ENCODE measurements around the gene IFFO2.

Gene IFFO2

DNA sequence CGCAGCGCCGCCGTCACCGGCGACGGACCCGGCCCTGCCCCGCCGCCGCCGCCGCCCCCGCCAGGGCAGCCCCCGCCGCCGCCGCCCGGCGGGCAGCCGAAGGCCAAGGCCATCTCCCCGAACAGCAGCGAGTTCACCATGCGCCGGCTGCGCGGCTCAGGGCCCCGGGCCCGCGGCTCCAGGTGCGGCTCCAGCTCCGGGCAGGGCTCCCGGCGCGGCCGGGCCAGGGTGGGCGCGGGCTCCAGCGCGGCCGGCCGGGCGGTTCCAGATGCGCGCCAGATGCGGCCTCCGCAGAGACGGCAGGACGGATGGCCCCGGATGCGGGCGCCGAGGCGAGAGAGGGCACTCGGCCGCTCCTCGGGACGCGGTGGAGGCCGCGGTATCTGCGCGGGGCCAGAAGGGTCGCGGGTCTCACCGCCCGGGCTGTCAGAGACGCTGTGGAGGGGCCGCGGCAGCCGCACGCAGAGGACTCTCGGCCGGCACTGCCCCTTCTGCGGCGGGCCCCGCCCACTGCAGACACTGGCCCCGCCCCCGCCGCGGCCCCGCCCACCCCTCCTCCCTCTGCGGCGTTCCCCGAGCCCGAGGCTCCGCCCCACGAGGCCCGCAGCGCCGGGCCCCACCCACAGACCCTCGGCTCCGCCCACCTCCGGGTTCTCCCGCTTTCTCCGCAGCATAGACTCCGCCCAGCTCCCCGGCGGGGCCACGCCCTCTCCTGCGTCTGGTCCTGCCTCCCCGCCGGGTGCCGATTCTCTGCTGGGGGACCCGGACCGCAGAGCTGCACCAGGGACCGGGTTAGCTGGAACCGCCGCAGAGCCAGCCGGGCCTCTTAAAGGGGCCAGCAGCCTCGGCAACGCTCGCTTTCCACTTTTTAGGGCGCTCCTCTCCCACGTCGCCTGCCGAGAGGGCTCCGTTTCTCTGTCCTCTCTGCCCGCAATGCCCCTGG, at the start of gene IFFO2:
TSS of gene IFFO2 (minus strand) at position 484 of the 943 bp plus-strand sequence. CDS start at position 140, 344 bp downstream.
- Histone ChIP-seq H3K27me3 (ENCODE audit: low read depth) (peaks cover 13% of the 10 kb centered on the region), H3K9me3 (no peaks in the 10 kb centered on the region), H3K4me3 (peak within 1 kb of the TSS; percentile 52), H3K36me3 (replicated peaks) (no peaks in the 10 kb centered on the region), H3K4me1 (peaks cover 9% of the 10 kb centered on the region)
- DNase-seq (ENCODE audit: low spot score in 2 of 2), result peak; percentile 86 to 99
- in situ Hi-C loops (cut with MboI; ENCODE audit: low sequenced_read_pairs), result no loop called here

DNA sequence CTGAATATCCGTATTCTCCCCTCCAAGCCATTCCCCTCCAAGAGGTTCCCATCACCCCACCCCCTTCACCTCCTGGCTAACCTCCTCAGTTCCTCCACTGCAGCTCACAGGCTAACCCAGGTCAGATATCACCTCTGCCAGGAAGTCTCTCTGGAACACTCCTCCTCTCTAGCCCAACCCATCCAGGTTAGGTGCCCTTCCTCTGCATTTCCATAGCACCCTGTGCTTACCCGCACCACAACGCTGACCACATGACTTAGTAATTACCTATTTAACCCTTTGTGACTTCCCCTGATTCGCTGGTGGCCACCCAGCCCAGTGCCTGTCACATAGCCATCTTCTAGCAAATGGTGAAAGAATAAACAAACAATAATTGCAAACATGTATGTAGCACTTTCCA, 49.5 kb upstream of the IFFO2 start:
- no peaks in the 10 kb centered on the region; the same call in 1 of the 2 replicates for H3K27me3 ChIP-seq (ENCODE audit: low read depth)
- no peaks in the 10 kb centered on the region for H3K4me1 ChIP-seq
- in situ Hi-C loops (cut with MboI; ENCODE audit: low sequenced_read_pairs), result no loop called here
- H3K9me3 ChIP-seq, result no peaks in the 10 kb centered on the region; the same call in 1 of the 2 replicates
- DNase-seq (ENCODE audit: low spot score in 2 of 2), result no peak
- H3K36me3 ChIP-seq (replicated peaks), result no peaks in the 10 kb centered on the region
- H3K4me3 ChIP-seq, result no peak overlapping the region

DNA sequence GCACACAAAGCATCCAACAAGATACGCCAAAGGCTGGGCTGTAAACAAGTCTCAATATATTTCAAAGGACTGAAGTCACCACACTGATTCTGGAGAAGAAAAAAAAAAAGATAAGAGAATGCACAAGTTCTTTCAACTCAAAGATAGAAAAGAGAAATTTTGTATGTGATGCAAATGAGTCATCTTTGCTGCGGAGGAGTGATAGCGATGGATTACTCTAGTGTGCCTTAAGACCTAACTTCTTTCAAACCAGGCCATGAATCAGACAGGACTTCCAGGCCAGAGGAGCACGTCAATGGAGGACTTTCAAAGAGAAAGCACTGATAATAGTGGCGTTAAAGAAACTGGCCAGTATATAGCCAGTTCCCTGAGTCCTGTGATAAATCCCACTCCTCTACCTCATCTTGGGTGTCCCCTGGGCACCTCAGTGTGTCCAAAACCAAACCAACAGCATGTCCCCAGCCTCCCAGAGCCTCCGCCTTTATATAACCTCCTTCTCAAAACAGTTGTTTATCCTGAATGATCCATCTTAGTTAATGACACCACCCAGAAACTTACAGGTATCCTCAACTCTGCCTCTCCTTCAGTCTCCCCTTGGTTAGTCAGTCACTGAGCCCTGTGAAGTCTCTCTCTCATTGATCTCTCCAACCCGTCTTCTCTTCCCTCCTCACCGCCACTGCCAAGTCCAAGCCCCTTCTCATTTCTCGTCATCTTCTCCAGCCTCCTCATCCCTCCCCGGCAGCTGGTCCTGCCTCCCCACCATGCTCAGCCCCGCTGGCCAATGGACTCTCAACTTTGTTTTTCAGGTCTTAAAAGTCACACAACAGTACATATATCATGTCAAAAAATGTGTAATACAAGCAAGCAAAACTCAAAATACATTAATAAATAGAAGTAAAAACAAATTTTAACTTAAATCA, 47.2 kb upstream of the IFFO2 start:
- in situ Hi-C loops (cut with MboI; ENCODE audit: low sequenced_read_pairs), result no loop called here
- Histone ChIP-seq H3K4me1 (no peaks in the 10 kb centered on the region), H3K4me3 (no peak overlapping the region), H3K36me3 (replicated peaks) (no peaks in the 10 kb centered on the region), H3K9me3 (no peaks in the 10 kb centered on the region; the same call in 1 of the 2 replicates), H3K27me3 (ENCODE audit: low read depth) (no peaks in the 10 kb centered on the region; the same call in 1 of the 2 replicates)
- no peak for DNase-seq (ENCODE audit: low spot score in 2 of 2)

DNA sequence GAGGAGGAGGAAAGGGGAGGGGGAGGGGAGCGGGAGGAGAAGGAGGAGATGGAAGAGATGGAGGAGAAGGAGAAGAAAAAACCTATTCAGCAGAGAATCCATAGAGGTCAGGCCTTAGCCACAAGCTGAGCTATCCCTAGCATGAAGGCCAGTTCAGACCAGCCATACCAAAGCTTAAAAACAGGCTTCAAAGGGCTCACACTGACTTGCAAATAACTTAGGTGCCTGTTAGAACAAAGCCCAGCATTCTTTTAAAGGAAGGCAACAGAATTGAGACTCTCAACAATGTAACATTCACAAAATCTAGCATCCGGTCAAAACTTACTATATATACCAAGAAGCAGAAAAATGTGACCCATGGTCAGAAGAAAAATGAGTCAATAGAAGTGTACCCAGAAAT, 43.6 kb upstream of the IFFO2 start:
- H3K4me1 ChIP-seq, result no peaks in the 10 kb centered on the region
- DNase-seq (ENCODE audit: low spot score in 2 of 2), result no peak
- H3K27me3 ChIP-seq (ENCODE audit: low read depth), result no peaks in the 10 kb centered on the region
- H3K4me3 ChIP-seq, result no peak overlapping the region
- H3K36me3 ChIP-seq (replicated peaks), result no peaks in the 10 kb centered on the region
- H3K9me3 ChIP-seq, result no peaks in the 10 kb centered on the region
- in situ Hi-C loops (cut with MboI; ENCODE audit: low sequenced_read_pairs), result no loop called here

DNA sequence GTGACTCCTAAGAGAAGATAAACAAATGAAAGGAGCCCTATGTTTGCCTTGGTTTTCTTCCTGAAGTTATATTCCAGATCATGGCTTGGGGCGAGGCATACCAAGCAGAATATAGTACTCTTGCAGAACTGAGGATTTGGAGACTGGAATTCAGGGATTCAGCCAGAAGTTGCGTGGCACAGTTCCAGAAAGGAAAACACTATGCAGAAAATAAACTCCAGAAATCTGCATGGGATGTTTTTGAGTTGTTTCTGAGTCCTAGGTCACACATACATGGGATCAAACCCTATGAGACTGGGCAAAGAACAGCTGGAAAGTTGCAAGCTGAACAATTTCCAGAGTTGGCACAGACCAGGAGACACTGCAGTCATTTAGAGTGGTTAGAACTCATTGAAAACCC, 42.9 kb upstream of the IFFO2 start:
- Histone ChIP-seq H3K4me1 (no peaks in the 10 kb centered on the region), H3K27me3 (ENCODE audit: low read depth) (no peaks in the 10 kb centered on the region), H3K9me3 (no peaks in the 10 kb centered on the region), H3K36me3 (replicated peaks) (no peaks in the 10 kb centered on the region), H3K4me3 (no peak overlapping the region)
- DNase-seq (ENCODE audit: low spot score in 2 of 2), result no peak
- in situ Hi-C loops (cut with MboI; ENCODE audit: low sequenced_read_pairs), result no loop called here

DNA sequence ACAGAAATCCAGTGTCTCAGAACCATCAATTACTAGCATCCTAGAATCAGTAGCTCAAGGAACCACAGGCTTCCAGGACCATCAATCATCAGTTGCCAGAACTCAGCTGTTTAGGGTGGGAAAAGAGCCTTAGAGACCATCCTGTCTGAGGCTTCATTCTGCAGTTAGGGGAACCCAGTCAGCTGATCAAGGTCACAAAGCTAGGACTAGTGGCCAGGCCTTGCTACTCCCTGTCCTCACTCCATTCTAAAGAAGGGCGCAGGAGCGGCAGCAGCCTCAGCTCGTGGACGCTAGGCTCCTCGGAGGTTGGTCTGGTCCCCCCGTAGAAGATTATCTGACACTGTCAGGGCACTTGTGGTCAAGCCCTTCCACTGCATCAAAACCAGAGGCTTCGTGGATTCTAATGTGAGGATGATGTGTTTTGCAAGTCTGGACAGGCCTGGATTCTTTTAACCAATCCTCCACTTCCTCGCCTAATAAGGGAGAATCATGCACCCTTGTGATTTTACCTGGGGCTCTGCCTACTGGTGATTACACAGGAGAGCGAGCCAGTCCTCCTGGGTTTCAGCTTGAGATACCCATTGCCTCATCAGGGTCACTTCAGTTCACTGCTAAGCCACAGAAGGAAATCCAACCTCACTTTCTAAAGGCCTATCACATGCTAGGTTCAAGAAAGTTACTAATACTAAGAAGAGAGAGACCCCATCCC, 41.7 kb upstream of the IFFO2 start:
- Histone ChIP-seq H3K4me3 (no peak overlapping the region), H3K9me3 (no peaks in the 10 kb centered on the region), H3K36me3 (replicated peaks) (no peaks in the 10 kb centered on the region), H3K4me1 (no peaks in the 10 kb centered on the region), H3K27me3 (ENCODE audit: low read depth) (peaks cover 4% of the 10 kb centered on the region; the same call in 1 of the 2 replicates)
- DNase-seq (ENCODE audit: low spot score in 2 of 2), result no peak
- in situ Hi-C loops (cut with MboI; ENCODE audit: low sequenced_read_pairs), result no loop called here

DNA sequence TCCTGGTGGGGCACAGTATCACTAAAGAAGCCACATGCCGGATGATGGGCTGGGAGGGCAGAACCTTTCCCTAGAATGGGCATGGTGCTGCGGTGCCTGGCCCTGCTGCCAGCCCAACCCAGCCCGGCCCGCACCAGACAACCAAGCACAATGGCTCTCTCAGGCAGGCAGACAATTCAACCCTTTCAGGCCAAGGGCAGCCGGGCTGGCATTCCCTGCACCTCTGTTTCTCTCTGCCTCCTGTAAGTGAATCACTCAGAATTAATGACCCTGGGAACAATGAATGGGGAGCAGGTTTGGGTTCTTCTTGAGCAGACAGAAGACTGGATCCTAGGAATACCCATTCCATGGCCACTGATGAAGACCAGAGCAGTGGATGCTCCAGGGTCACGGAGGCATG, 41.0 kb upstream of the IFFO2 start:
- H3K27me3 ChIP-seq (ENCODE audit: low read depth), result peaks cover 4% of the 10 kb centered on the region; the same call in 1 of the 2 replicates
- DNase-seq (ENCODE audit: low spot score in 2 of 2), result no peak
- H3K4me1 ChIP-seq, result no peaks in the 10 kb centered on the region
- H3K36me3 ChIP-seq (replicated peaks), result no peaks in the 10 kb centered on the region
- in situ Hi-C loops (cut with MboI; ENCODE audit: low sequenced_read_pairs), result no loop called here
- no peaks in the 10 kb centered on the region for H3K9me3 ChIP-seq
- H3K4me3 ChIP-seq, result no peak overlapping the region

DNA sequence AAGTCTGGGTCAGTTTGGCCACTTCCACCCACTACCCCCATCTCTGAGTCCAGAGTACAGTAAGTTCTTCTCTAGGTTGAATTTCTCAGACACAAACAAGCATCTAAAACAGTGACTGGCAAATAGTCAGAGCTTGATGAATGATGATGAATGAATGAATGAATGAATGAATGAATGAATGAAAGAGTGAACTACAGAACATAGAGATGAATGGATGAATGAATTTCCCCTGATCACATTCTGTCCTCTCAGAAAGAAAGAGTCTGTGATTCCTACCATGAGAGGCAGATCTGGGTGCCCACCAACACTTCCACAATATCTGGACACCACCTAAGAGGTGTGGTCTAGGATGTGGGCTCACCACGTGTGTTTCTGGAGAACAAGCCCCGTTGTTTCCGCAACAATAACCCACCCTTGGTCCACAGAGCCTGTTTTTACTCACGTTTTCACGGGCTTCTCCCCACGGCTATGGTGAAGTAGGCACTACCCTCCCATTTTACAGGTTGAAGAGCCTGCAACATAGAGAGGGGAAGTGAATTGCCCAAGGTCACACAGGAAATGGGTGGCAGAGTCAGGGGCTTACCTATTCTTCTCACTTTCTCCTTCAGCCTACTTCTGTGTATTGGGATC, 40.2 kb upstream of the IFFO2 start:
- H3K9me3 ChIP-seq, result no peaks in the 10 kb centered on the region
- in situ Hi-C loops (cut with MboI; ENCODE audit: low sequenced_read_pairs), result no loop called here
- H3K4me3 ChIP-seq, result no peak overlapping the region
- no peaks in the 10 kb centered on the region for H3K4me1 ChIP-seq
- peaks cover 4% of the 10 kb centered on the region; the same call in 1 of the 2 replicates for H3K27me3 ChIP-seq (ENCODE audit: low read depth)
- H3K36me3 ChIP-seq (replicated peaks), result no peaks in the 10 kb centered on the region
- no peak for DNase-seq (ENCODE audit: low spot score in 2 of 2)

DNA sequence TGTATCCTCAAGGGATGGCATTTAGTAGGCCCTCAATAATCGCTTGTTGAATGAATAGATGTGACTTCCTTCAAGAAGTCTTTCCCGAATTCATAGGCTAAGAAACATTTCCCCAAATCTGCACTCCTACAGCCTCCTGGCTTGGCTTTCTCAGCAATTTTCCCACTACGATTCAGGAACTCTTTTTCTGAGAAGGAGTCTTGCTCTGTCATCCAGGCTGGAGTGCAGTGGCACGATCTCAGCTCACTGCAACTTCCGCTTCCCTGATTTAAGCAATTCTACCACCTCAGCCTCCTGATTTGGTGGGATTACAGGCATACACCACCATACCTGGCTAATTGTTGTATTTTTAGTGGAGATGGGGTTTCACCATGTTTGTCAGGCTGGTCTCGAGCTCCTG, 37.9 kb upstream of the IFFO2 start:
- no peak for DNase-seq (ENCODE audit: low spot score in 2 of 2)
- no peak overlapping the region for H3K4me3 ChIP-seq
- no peaks in the 10 kb centered on the region for H3K4me1 ChIP-seq
- H3K9me3 ChIP-seq, result no peaks in the 10 kb centered on the region
- peaks cover 4% of the 10 kb centered on the region; the same call in 1 of the 2 replicates for H3K27me3 ChIP-seq (ENCODE audit: low read depth)
- no peaks in the 10 kb centered on the region for H3K36me3 ChIP-seq (replicated peaks)
- in situ Hi-C loops (cut with MboI; ENCODE audit: low sequenced_read_pairs), result no loop called here

DNA sequence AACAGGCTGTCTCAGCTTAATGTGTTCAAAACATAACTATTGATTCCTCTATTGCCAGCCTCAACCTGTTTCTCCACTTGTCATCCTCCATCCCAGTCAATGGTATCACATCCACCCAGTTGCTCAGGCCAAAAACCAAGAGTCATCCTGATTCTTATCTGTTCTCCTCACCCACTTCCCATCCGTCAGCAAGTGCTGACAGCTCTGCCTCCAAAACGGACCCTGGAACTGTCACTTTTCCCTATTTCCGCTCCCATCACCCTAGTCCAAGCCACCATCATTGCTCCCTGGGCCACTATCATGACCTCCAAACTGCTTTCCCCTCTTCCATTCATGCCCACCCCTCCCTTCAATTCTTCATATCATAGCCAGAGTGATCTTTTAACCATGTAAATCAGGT, 36.2 kb upstream of the IFFO2 start:
- Histone ChIP-seq H3K27me3 (ENCODE audit: low read depth) (peaks cover 6% of the 10 kb centered on the region), H3K4me3 (no peak overlapping the region), H3K36me3 (replicated peaks) (no peaks in the 10 kb centered on the region), H3K4me1 (no peaks in the 10 kb centered on the region), H3K9me3 (no peaks in the 10 kb centered on the region)
- no peak for DNase-seq (ENCODE audit: low spot score in 2 of 2)
- in situ Hi-C loops (cut with MboI; ENCODE audit: low sequenced_read_pairs), result no loop called here

DNA sequence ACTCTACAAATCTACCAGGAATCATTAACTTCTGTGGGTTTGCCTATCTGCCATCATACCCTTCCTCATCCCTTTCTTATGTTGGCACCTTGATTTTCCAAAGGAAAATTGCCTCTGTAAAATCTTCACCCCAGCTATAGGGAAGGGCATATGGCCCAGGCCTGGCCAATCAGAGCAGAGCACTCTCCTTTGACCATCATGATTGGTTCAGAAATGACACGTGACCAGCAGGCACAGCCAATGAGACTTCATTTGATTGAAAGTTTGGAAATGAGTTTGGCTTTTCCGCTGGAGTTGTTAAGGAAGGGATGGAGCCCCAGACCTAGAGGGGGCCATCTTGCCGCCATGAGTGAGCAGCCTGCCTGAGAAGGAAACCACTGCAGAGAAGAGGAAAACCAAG, 35.1 kb upstream of the IFFO2 start:
- no peak overlapping the region for H3K4me3 ChIP-seq
- H3K9me3 ChIP-seq, result no peaks in the 10 kb centered on the region
- no peak for DNase-seq (ENCODE audit: low spot score in 2 of 2)

DNA sequence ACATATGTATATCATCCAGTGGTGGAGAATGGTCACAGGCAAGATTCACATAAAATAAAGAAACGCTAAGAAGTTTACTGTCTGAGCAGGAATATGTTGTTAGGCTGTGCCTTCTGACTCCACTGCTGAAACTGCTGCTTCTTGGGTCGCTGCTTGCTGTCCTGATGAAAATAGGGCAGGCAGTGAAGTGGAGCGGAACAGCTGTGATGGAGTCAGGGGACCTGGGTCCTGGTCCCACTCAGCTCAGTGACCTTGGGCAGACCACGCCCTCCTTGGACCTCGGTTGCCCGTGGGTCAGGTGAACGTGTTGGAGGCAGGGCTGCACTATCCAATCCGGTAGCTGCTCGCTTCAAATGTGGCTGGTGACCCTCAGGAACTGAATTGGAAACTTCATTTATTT, 33.4 kb upstream of the IFFO2 start:
- in situ Hi-C loops (cut with MboI; ENCODE audit: low sequenced_read_pairs), result no loop called here
- peaks cover 14% of the 10 kb centered on the region for H3K27me3 ChIP-seq (ENCODE audit: low read depth)

More for the DNA sequence above, 35.1 kb upstream of the IFFO2 start:
- no peaks in the 10 kb centered on the region for H3K4me1 ChIP-seq
- H3K27me3 ChIP-seq (ENCODE audit: low read depth), result peaks cover 10% of the 10 kb centered on the region
- in situ Hi-C loops (cut with MboI; ENCODE audit: low sequenced_read_pairs), result no loop called here
- no peaks in the 10 kb centered on the region for H3K36me3 ChIP-seq (replicated peaks)

More for the DNA sequence above, 33.4 kb upstream of the IFFO2 start:
- Histone ChIP-seq H3K4me3 (no peak overlapping the region), H3K4me1 (no peaks in the 10 kb centered on the region), H3K9me3 (no peaks in the 10 kb centered on the region), H3K36me3 (replicated peaks) (no peaks in the 10 kb centered on the region)
- no peak for DNase-seq (ENCODE audit: low spot score in 2 of 2)

All from HAP-1 (cell line).